Measurements from ENCODE around the gene GPC2.
"Not testable (repeated sequence)": the region's sequence is repeated elsewhere in the genome, so short reads cannot be mapped to it uniquely, and the experiment has no call there.

Gene GPC2

GRCh38 chr7:100137851-100138760 lies 39.1 kb downstream of the GPC2 start:
- TF ChIP-seq Cebpa-rat (IDR thresholded peaks at IDR 0.05), result no peak
- Histone ChIP-seq H4K20me1 (no peaks in the 10 kb centered on the region), H3K4me1 (peaks cover 19% of the 10 kb centered on the region), H3K9me3 (no peaks in the 10 kb centered on the region), H3K9ac (no peak overlapping the region), H3K27me3 (no peaks in the 10 kb centered on the region), H3K27ac (no peak overlapping the region), H3K4me3 (no peak overlapping the region), H3K4me2 (peak overlapping the region; percentile 59), H3K36me3 (no peaks in the 10 kb centered on the region)

DNA sequence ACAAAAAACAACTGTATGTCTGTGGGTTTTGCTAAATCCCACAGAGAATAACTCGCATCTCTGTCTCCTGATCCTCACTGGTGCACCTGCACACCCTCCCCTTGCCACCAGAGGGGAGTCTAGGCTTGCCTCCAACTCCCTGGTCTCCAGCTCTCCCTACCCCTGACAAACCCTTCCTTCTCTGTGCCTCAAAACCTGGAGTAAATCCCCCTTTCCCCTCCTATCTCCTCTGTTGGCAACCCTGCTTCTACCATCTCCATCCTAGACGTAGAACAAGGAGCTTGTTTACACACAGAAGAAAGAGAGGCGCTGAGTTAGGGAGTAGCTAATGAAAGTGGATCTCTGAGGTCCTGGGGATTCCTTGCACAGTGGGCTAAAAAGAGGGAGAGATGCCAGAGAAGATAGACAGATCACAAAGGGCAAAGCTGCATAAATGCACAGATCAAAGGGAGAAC lies 44.5 kb downstream of the GPC2 start:
- Histone ChIP-seq H3K4me1 (peaks cover 36% of the 10 kb centered on the region), H3K9ac (no peak overlapping the region), H3K36me3 (no peaks in the 10 kb centered on the region), H3K4me2 (peak overlapping the region; percentile 36), H3K27me3 (peaks cover 20% of the 10 kb centered on the region; the same call in 1 of the 2 replicates), H3K9me3 (no peaks in the 10 kb centered on the region), H3K27ac (no peak overlapping the region), H3K4me3 (no peak overlapping the region), H4K20me1 (no peaks in the 10 kb centered on the region)
- TF ChIP-seq Cebpa-rat (IDR thresholded peaks at IDR 0.05), result no peak

DNA sequence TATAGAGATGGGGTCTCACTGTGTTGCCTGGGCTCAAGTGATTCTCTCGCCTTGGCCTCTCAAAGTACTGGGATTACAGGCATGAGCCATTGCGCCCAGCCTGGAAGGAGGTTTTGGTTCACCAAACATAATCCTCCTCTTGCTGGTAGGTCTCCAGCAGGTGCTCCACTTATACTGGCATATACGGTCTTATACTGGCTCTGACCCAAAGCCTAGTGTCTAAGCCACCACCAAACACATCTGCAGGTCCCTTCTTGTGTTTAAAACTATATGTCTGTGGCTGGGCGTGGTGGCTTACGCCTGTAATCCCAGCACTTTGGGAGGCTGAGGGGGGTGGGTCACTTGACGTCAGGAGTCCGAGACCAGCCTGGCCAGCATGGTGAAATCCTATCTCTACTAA lies 45.1 kb downstream of the GPC2 start:
- Histone ChIP-seq H3K27ac (no peak overlapping the region), H3K4me2 (peak overlapping the region; percentile 36), H4K20me1 (no peaks in the 10 kb centered on the region)

GRCh38 chr7:100130608-100131453 lies 46.4 kb downstream of the GPC2 start:
- H3K9ac ChIP-seq, result no peak overlapping the region

More for the DNA sequence above, 45.1 kb downstream of the GPC2 start:
- Histone ChIP-seq H3K9me3 (no peaks in the 10 kb centered on the region), H3K36me3 (no peaks in the 10 kb centered on the region), H3K9ac (no peak overlapping the region), H3K4me1 (peaks cover 35% of the 10 kb centered on the region), H3K4me3 (no peak overlapping the region), H3K27me3 (peaks cover 23% of the 10 kb centered on the region; the same call in 1 of the 2 replicates)
- TF ChIP-seq Cebpa-rat (IDR thresholded peaks at IDR 0.05), result no peak

DNA sequence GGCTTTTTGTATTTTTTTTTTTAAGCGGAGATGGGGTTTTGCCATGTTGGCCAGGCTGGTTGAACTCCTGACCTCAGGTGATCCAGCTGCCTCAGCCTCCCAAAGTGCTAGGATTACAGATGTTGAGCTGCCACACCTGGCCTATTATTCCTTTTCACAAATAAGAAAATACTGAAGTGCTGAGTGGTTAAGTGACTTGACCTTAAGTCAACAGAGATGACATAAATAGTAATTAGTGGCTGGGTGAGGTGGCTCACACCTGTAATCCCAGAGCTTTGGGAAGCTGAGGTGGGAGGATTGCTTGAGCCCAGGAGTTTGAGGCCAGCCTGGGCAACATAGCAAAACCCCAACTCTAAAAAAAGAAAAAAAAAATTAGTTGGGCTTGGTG lies 47.0 kb downstream of the GPC2 start:
- Histone ChIP-seq H3K27me3 (peaks cover 23% of the 10 kb centered on the region; the same call in 1 of the 2 replicates), H3K4me1 (peaks cover 47% of the 10 kb centered on the region)
- not testable (repeated sequence) for H3K4me3 ChIP-seq, H4K20me1 ChIP-seq, H3K9me3 ChIP-seq, H3K4me2 ChIP-seq, H3K36me3 ChIP-seq, H3K27ac ChIP-seq, H3K9ac ChIP-seq

More at GRCh38 chr7:100130608-100131453, 46.4 kb downstream of the GPC2 start:
- Histone ChIP-seq H3K9me3 (no peaks in the 10 kb centered on the region), H4K20me1 (no peaks in the 10 kb centered on the region), H3K36me3 (no peaks in the 10 kb centered on the region), H3K27me3 (peaks cover 23% of the 10 kb centered on the region; the same call in 1 of the 2 replicates), H3K4me2 (peak overlapping the region; percentile 45), H3K27ac (no peak overlapping the region), H3K4me1 (peaks cover 41% of the 10 kb centered on the region), H3K4me3 (no peak overlapping the region)
- 0 out of 2 replicates have a peak, but pooled peaks have one; percentile 53 for TF ChIP-seq Cebpa-rat (IDR thresholded peaks at IDR 0.05)

DNA sequence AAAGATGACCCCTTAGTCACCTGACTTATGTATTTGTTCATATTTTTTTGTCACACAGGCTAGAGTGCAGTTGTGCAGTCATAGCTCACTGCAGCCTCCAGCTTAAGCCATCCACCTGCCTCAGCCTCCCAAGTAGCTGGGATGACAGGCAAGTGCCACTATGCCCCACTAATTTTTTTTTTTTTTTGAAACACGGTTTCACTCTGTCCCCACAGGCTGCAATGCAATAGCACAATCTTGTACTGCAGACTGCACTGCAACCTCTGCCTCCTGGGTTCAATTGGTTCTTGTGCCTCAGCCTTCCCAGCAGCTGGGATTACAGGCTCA lies 48.6 kb downstream of the GPC2 start:
- no peak overlapping the region for H3K9ac ChIP-seq
- H3K36me3 ChIP-seq, result peaks cover 16% of the 10 kb centered on the region; the same call in 1 of the 2 replicates
- no peaks in the 10 kb centered on the region for H4K20me1 ChIP-seq
- peak overlapping the region; percentile 95 for H3K4me2 ChIP-seq
- H3K27me3 ChIP-seq, result peaks cover 23% of the 10 kb centered on the region; the same call in 1 of the 2 replicates
- no peak for TF ChIP-seq Cebpa-rat (IDR thresholded peaks at IDR 0.05)
- H3K27ac ChIP-seq, result no peak overlapping the region
- H3K4me3 ChIP-seq, result no peak overlapping the region
- H3K9me3 ChIP-seq, result no peaks in the 10 kb centered on the region
- peaks cover 63% of the 10 kb centered on the region for H3K4me1 ChIP-seq

DNA sequence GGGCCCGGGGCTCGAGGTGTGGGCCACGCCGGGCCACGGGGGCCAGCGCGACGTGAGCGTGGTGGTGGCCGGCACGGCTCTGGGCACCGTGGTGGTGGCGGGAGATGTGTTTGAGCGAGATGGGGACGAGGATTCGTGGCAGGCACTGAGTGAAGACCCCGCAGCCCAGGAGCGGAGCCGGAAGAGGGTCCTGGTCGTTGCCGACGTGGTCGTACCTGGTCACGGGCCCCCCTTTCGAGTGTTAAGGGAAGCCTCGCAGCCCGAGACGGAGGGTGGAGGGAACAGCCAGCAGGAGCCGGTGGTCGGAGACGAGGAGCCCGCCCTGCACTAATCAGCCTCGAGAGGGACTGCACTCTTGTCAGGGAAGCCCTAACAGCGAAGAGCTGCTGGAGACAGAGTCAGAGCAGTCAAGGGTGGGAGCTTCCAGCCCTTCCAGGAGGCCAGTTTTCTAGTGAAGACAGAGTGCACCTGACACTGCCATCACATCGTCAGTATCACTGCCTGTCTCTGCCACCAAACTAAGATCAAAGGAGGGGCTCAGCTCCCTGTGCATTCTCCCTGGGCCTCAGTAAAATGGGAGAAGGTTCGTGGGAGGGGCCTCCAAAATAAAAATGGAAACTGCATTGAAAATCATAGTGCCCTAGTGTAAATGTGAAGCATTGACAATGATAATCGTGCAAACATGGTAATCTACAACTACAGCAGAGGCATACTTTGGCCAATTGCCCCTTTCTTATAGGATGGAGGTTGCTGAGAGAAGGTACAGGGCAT lies 49.1 kb downstream of the GPC2 start:
- Histone ChIP-seq H3K4me3 (peak overlapping the region; percentile 86), H3K4me1 (peaks cover 65% of the 10 kb centered on the region), H3K27ac (peak overlapping the region; percentile 86), H3K27me3 (peaks cover 23% of the 10 kb centered on the region; the same call in 1 of the 2 replicates), H3K4me2 (peak overlapping the region; percentile 95), H3K9ac (peak overlapping the region; percentile 85), H3K9me3 (no peaks in the 10 kb centered on the region), H3K36me3 (peaks cover 18% of the 10 kb centered on the region; the same call in 1 of the 2 replicates), H4K20me1 (no peaks in the 10 kb centered on the region)
- TF ChIP-seq Cebpa-rat (IDR thresholded peaks at IDR 0.05), result no peak

DNA sequence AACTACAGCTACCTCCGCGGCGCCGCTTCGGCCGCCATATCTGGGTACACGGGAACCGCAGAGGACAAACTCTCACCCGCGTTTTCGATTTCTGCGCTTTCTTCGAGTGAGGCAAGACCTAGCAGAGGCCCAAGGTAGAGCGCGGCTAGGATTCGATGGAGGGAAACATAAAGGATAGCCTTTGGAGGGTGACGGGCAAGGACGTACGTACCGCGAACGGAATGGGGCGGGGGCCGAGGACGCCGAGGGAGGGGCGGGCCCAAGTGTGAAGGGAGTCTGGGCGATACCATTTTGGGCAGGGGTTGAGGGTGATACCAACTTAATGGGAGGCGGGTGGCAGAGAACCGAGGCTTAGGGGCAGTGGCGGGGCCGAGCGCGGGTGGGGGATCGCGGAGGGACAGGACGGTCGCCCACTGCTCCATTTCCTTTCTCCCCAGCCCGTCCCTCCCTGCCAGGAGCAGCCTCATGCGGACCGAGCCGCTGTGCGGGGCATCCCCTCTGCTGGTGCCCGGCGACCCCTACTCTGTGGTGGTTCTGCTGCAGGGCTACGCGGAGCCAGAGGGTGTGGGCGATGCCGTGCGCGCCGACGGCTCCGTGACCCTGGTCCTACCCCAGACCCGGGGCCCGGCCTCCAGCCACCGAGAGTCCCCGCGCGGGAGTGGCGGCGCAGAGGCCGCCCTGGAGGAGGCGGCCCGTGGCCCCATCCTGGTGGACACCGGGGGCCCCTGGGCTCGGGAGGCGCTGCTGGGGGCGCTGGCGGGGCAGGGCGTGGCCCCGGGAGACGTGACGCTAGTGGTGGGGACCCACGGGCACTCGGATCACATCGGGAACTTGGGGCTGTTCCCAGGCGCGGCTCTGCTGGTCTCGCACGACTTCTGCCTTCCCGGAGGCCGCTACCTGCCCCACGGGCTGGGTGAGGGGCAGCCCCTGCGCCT lies 50.0 kb downstream of the GPC2 start, which contains the start of gene MBLAC1:
TSS of gene MBLAC1 (plus strand) at position 37 of the 935 bp plus-strand sequence. CDS start at position 466, 429 bp downstream.
- TF ChIP-seq Cebpa-rat (IDR thresholded peaks at IDR 0.05), result no peak
- Histone ChIP-seq H3K9ac (peak within 1 kb of the TSS; percentile 85), H4K20me1 (no peaks in the 10 kb centered on the region)

More for the DNA sequence above, 50.0 kb downstream of the GPC2 start, which contains the start of gene MBLAC1:
- H3K36me3 ChIP-seq, result peaks cover 26% of the 10 kb centered on the region
- peak within 1 kb of the TSS; percentile 86 for H3K4me3 ChIP-seq
- peak within 1 kb of the TSS; percentile 95 for H3K4me2 ChIP-seq
- H3K4me1 ChIP-seq, result peaks cover 57% of the 10 kb centered on the region
- H3K27me3 ChIP-seq, result peaks cover 23% of the 10 kb centered on the region; the same call in 1 of the 2 replicates
- H3K27ac ChIP-seq, result peak within 1 kb of the TSS; percentile 86
- no peaks in the 10 kb centered on the region for H3K9me3 ChIP-seq
